ENCODE data around the gene PGM1.

- TF ChIP-seq CTCF (IDR thresholded peaks at IDR 0.05) (peak in 2 of 5 experiments; percentile 20 to 28), POLR2A (IDR thresholded peaks at IDR 0.05) (no peak), EP300 (IDR thresholded peaks at IDR 0.05) (no peak)
These were observed 35.7 kb upstream of the PGM1 start for GRCh38 chr1:63557365-63557987.
